SW 1271 (cell line): ENCODE results near the gene FGL2.
"Not testable (repeated sequence)": the region's sequence is repeated elsewhere in the genome, so short reads cannot be mapped to it uniquely, and the experiment has no call there.

Source experiments
- DNase-seq, 2 experiments: peaks; one replicate each; lab custom pipeline; 2025; lab: John Stamatoyannopoulos, UW

The FGL2 gene

DNA sequence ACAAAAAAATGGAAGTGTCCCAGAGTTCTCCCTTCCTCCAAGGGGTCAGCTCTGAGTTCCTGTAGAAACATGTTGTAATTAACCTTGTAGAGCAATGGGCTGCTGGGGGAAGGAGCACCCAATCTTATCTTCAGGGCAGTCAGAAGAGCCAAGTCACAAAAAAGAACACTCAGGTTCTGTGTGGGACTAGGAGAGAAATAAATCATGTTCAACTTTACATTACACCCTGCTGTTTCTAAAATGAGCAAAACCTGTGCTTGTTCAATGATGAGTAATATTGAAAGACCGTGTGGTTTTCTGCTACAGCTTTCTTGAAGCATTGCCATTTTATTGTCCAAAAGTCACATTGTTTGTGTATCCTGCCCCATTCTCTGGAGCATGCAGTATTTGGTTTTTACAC is 42.6 kb downstream of the FGL2 start:
- DNase-seq = not testable (repeated sequence)

DNA sequence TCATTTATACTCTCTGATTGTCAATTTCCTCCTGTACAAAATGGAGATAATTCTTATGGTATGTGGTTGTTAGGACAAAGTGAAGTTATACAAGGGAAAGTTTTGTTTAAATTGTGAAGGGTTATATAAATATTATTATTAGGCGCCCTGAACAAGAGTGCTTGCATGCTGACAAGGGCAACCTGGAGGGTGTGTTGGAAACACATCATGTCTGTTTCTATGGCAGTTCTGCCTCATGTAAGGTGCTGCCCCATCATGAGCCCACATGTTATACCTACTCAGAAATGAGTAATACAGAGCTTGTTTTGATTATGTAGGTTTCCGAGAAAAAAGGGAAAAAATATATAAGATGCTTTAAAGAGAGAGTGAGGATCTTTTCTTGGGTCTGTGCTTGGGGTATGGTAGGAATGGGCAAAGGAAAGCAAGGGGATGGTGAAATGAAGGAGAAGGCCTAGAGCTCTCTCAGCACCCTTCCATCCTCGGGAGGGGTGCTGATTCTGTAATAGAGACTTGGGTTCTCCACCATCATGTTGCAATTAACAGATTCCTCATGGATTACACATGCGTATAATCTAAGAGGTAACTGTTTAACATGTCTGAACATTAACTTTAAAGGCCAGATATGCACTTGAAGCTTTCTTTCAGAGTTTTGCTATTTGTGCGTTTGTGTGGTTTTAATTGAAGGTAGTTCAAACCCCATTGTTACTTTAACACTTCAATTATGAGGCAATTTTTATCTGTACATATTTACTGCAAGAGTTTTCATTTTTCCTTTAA is 43.8 kb downstream of the FGL2 start:
- not testable (repeated sequence) for DNase-seq

DNA sequence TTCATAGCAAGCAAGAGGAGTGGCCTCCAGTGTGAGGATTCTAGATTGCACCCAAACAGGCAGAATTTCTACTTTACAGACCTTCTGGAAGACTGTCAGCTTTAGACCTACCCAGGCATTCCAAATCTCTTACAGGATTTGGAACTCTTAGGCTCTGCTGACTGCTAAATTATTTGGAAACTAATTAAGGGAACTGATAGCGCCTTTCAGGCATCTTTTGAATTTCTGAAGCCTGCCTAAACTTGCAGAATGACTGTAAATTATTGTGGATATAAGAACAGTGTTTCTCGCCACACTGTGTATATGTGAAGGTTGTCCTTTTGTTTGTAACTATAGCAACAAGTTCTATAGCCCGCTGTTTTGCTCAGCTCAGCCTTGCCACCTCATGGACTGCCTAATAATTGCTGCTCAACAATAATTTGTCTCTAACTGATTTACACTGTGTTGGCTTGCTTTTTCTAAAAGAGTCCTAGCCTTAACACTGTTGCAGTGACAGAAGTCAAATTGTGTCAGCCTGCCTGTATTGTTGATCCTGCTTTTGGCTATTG is 44.6 kb downstream of the FGL2 start:
- DNase-seq = not testable (repeated sequence)

DNA sequence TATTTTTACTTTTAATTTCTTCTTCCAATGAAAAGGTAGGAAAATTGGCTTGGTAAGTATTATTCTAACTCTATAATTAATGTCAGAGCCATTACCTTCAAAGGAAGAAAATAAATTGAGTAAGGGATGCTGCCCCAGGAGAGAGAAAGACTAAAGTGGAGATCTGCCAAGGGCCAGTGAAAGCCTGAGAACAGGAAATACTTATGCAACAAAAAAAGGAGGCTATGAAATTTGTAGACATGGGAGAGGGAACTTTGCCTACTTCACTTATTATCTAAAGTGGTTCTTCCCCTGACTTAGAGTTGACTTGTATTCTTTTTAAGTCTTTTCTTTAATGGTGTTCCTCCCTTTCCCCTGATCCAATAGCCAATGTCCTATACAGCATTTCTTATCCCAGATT is 47.4 kb downstream of the FGL2 start:
- DNase-seq = not testable (repeated sequence)
